ENCODE measurements around the gene ULK4.

- no peak for TF ChIP-seq REST (IDR thresholded peaks at IDR 0.05; ENCODE audit: insufficient read depth in 1 of 2, low read depth in 2 of 2, low read length in 1 of 2)
- no peak for TF ChIP-seq CTCF (IDR thresholded peaks at IDR 0.05)
These were observed 753.2 kb downstream of the ULK4 start for GRCh38 chr3:41208507-41209220.
